GM21717 (cell line): ENCODE results near the gene ANKUB1.
"Not testable (repeated sequence)": the region's sequence is repeated elsewhere in the genome, so short reads cannot be mapped to it uniquely, and the experiment has no call there.

Experiments used
- ATAC-seq: cut with Tn5 transposase; IDR thresholded peaks from one replicate; pipeline ENCODE4 v1.9.1; 2021; ENCODE audit warnings: mild to moderate bottlenecking, moderate library complexity; ENCODE audit not compliant: unreplicated experiment

The ANKUB1 gene, protein sequence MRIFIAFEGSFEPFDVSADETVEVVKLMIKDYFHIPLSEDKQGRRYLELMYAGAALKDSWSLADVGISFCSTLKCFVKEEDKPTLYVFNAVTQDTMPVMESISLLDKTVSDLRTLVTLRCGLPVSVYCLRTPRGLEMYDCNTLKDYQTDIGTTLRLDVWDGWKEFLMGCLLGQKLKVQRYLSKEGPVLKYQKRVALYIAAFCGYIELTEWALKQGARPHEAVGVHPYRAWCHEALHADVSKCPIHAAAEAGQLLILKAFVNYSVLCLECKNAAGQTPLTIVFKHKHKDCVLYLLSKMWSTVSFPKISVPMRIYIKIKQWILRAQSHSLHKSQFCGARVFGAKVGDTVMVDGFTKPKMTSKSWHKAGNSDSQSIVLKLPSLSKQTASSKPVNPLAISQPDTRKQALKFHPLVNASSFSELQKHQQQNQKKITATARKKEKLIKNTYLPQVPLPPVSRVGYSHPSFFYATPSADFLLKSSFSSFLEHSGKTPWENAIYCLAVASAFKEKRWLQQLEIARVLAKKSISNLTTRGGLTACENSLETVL

DNA sequence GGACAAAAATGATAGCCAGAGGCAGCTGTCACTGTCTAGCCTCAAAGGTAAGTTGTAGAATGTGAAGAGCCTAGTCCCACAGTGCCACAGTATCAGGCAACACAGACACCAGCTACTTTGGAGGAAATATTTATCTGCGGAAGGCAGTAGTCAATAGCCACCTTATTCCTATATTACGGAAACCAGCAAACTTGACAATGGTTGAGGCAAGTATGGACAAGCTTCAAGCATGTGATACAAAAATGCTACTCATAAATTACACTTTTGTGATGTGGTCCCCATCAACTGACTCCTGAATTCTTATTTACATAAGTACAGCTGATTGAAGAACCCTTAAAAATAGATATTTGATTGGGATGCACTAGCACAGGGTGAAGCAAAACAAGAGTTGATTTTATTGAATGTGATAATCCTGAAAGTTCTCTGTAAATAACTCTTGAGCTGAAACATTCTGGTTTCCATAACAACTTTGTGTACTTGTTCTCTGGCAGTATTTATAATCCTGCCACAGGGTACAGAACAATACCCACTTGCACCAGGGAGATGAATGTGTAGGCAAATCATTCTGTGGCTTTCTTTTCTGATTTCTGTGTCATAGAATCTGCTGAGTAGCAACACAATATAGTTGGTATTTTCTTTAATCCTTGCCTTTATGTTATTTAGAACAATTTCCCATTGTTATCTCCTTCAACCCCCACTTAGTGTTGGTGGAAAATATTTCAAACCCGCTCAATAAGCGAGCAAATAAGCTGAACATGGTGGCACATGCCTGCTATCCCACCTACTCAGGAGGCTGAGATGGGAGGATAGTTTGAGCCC, at the start of gene ANKUB1:
TSS of gene ANKUB1 (minus strand) at position 103 of the 819 bp plus-strand sequence. CDS start 188 bp downstream, outside the sequence.
- ATAC-seq = no peak

DNA sequence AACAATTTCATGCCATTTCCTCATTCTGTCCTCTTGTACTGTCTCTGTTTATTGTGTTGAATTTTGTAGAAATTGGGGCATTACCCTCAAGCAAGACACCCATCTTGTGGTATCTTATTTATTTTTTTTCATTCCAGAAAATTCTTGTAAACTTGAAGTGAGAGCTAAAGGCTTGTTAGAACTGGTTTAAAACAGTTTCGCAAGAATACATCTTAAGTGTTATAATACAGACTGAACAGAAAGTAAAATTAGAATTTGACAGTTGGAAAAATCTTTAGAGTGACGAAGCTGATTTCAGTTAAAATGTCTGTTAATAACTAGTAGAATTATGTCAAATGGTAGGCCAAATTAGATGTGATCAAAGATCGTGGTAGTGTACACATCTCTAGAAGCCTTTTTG, 47.5 kb upstream of the ANKUB1 start:
- no peak for ATAC-seq

DNA sequence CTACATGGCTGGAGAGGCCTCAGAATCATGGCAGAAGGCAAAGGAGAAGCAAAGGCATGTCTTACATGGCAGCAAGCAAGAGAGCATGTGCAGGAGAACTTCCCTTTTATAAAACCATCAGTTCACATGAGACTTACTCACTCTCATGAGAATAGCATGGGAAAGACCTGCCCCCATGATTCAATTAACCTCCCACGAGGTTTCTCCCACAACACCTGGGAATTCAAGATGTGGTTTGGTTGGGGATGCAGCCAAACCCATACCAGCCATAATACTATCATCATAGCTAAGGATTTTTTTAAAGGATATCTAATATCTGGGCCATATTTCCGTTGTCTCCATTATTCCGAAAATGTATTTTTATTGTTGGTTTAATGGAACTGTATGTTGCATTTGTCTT, 47.1 kb upstream of the ANKUB1 start:
- ATAC-seq = not testable (repeated sequence)

DNA sequence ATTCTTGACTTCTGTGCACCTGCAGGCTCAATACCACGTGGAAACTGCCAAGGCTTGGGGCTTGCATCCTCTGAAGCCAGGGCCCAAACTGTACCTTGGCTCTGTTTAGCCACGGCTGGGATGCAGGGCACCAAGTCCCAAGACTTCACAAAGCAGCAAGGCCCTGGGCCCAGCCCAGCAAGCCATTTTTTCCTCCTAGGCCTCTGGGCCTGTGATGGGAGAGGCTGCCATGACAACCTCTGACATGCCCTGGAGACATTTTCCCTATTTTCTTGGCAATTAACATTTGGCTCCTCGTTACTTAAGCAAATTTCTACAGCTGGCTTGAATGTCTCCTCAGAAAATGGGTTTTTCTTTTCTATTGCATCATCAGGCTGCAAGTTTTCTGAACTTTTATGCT, 46.1 kb upstream of the ANKUB1 start:
- not testable (repeated sequence) for ATAC-seq

DNA sequence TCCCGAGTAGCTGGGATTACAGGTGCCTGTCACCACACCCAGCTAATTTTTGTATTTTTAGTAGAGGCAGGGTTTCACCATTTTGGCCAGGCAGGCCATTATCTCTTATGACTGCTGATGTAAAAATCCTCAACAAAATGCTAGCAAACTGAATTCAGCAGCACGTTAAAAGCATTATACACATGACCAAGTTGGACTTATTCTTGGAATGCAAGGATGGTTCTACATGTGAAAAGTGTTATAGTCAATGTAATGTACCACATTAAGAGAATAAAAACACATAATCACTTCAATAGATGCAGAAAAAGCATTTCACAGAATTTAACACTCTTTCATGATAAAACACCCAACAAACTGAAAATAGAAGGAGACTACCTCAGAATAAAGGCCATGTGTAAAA, 40.9 kb upstream of the ANKUB1 start:
- no peak for ATAC-seq

DNA sequence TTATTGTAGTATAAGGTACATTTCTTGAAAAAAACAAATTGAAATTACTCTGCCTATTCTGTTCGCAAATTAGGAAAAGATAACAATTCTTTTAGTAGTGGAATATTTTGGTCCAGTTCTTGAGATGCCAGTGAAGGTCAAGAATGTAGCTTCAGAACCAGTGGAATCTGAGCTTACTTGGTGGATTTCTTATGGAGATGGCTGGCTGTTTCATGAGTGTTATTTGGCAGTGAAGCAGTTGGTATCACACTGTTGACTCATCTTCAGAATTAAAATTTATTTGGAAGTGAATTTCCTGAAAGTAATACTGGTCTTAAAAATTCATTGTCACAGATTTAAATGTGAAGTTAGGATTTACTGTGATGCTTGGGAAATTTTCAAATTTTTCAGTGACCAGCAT, 39.7 kb upstream of the ANKUB1 start:
- ATAC-seq = no peak

DNA sequence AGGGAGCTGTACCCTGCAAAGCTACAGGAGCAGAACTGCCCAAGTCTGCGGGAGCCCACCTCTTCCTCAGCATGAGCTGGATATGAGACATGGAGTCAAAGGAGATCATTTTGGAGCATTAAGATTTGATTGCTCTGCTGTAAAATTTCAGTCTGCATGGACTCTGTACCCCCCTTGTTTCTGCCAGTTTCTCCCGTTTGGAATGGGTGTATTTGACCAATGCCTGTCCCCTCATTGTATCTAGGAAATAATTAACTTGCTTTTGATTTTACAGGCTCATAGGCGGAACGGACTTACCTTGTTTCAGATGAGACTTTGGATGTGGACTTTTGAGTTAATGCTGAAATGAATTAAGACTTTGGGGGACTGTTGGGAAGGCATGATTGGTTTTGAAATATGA, 39.0 kb upstream of the ANKUB1 start:
- no peak for ATAC-seq

DNA sequence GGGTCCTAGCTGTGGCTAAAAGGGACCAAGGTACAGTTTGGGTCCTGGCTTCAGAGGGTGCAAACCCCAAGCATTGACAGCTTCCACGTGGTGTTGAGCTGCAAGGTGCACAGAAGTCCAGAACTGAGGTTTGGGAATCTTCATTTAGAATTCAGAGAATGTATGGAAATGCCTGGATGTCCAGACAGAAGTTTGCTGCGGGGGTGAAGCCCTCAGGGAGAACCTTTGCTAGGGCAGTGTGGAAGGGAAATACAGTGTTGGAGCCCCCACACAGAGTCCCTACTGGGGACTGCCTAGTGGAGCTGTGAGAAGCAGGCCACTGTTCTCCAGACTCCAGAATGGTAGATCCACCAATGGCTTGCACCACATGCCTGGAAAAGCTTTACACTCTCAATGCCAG, 38.5 kb upstream of the ANKUB1 start:
- no peak for ATAC-seq

DNA sequence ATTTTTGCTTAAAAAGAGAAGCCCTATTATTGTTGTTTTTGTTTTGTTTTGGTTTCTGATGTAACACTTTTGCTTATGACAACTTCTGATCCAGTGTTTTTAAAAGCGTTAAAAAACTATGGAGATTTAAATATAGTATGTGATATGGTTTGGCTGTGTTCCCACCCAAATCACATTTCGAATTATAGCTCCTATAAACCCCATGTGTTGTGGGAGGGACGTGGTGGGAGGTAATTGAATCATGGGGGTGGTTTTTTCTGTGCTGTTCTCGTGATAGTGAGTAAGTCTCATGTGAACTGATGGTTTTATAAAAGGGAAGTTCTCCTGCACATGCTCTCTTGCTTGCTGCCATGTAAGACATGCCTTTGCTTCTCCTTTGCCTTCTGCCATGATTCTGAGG, 37.3 kb upstream of the ANKUB1 start:
- ATAC-seq = not testable (repeated sequence)

DNA sequence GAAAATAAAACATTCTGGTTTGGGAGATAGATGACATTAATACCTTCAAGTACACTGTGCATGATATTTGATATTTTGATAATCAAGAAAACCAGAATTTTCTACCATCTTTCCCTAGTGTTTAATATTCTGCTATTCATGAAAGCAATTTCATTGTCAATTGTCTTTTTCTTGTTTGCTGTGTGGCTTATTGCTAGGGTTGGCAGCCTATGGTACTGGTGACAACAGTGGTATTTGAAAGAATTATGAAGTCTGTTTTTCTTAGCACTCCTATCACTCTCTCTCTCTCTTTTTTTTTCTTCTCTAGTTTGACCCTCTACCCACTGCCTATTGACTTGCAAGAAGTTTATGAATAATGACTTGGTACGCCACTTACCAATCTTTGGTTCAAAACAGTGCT, 36.0 kb upstream of the ANKUB1 start:
- no peak for ATAC-seq

DNA sequence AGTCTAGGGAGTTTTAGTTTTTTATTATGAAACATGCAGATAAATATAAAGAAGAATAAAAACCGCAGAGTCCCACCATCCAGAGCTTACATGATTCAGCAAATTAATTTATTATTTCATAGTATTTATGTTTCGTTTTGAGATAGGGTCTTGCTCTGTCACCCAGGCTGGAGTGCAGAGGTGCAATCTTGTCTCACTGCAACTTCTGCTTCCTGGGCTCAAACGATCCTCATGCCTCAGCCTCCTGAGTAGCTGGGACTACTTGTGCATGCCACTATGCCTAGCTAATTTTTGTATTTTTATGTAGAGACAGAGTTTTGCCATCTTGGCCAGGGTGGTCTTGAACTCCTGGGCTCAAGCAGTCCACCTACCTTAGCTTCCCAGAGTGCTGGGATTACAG, 34.3 kb upstream of the ANKUB1 start:
- ATAC-seq = no peak

DNA sequence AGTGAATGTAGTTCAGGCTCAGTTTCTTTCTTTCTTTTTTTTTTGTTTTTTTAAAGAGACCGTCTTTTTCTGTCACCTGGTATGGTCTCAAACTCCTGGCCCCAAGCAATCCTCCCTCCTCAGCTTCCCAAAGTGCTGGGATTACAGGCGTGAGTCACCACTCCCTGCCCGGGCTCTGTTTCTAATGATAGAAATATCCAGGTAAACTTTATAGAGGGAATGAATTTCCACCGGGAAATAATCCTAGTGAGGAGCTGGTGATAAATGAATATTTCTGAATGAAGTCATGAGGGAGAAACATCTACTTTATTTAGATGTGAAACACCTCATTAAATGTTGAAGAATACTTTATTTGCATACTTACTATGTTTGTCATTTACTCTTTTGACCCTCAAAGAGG, 27.8 kb upstream of the ANKUB1 start:
- ATAC-seq = no peak

DNA sequence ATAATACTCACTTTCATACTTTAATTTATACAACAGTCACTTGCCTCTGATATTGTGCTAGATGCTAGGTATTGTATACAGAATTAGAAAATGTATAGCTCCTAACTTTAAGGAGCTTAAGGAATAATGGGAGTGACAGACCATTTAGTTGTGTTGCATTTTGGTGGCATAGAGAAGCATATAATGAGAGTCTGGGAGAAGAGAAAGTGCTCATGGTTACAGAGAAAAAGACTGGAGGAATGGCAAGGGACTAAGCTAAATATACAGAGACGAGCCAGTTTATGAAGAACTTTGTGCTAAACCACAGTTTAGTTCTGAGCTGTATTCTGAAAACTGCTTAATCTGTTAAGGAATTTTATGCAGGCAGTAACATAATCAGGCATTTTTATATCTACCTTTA, 27.1 kb upstream of the ANKUB1 start:
- ATAC-seq = no peak

DNA sequence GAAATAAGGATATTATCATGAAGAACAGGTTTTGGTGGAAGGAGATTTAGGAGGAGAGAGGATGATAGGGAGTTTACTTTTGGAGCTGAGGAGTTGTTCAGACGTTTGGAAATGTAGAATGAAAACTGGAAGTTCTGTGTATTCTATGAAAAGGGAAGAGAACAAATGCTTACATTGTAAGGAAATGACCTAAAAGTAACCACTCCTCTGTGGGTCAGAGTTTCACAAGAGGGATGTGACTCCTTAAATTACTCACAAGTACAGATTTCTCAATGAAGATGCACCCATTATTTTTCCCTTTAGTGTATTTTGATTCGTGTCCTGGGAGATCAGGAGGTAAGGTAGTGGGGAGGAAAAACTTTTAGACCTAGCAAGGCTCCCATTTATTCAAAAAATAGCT, 24.6 kb upstream of the ANKUB1 start:
- ATAC-seq = no peak

DNA sequence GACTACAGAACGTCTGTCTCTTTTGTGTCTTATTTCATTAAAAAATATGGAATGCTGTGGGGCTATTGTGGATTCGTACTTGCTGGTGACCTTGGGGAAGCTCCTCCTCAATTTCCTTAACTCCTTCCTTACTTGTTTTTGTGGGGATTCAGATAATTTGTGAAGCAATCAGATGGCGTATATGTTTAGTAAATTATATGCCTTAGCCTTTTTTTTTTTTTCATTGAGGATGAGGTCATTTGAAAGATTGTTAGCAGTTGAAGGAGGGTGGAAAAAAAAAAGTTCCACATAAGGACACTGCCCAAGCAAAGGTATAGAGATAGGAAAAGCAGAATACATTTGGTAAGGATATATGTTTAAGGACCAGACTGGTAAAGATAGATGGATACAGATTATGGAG, 24.0 kb upstream of the ANKUB1 start:
- ATAC-seq = no peak

DNA sequence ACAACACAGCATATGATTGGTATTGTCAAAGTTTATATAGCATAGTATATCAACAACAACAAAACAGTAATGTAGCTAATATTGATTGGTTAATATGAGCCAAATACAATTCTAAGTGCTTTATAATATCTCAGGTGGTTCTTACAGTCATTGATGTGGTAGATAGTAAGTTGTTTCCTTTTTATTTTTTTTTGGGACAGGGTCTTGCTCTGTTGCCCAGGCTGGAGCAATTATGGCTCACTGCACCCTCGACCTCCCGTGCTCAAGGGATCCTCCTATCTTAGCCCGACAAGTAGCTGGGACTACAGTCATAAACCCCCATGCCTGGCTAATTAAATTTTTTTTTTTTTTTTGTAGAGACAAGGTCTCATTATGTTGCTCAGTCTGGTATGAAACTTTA, 23.4 kb upstream of the ANKUB1 start:
- no peak for ATAC-seq

DNA sequence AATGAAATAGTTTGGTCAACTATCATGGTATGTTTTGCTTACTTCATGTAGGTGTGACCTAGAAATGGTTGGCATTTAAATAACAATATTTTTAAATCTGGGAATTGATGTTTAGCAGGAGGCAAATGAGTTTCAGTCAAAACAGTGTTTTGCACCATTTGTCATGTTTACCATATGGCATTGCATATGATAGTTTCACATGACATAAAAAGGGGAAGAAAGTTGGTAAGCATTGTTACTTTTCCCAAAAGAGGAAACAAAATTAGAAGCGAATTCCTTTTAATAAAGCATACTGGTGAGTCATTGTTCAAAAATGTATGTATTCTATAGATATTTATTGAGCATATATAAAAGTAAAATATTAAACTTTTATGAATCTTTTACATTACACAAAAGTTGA, 23.0 kb upstream of the ANKUB1 start:
- ATAC-seq = no peak

DNA sequence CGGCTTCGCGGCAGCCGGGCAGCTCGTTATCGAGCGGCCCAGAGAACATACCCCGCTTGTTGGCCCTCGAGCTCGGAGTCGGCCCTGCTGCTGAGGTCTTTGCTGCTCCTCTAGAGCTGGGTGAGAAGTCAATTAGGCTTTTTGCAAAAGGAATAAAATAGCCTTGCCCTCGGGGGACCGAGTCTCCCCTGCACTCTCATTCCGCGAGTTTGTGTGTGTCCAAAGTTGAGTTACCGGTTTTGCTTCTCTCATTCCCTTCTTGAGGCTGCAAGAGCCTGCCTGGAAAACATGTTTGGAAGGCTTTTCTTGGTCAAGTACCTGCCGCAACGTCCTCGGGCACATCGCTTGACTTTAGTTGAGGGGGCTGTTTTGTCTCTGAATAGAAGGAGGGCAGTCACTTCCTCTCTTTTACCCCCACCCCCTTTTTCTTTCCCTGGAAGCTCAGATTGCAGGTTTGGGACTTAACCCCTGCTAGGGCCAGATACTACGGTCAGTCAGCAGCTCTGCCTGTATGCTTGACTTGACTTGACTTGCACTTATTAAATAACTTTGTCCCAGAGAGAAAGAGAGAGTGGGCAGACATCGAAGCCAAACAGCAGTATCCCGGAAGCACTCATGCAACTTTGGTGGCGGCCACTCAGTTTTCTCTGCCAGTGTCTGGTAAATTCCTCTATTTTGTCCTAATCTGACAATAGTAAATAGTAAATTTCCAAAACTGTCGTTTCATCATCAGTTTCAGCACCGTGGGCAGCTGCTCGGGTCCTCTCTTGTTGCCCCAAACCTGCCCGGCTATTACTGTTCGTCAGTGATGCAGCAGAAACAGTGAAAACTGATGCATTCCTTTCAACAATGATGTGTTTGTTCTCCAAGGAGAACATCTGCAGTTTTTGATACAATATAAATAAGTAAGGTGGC, 21.3 kb upstream of the ANKUB1 start:
- ATAC-seq = peak; percentile 23

DNA sequence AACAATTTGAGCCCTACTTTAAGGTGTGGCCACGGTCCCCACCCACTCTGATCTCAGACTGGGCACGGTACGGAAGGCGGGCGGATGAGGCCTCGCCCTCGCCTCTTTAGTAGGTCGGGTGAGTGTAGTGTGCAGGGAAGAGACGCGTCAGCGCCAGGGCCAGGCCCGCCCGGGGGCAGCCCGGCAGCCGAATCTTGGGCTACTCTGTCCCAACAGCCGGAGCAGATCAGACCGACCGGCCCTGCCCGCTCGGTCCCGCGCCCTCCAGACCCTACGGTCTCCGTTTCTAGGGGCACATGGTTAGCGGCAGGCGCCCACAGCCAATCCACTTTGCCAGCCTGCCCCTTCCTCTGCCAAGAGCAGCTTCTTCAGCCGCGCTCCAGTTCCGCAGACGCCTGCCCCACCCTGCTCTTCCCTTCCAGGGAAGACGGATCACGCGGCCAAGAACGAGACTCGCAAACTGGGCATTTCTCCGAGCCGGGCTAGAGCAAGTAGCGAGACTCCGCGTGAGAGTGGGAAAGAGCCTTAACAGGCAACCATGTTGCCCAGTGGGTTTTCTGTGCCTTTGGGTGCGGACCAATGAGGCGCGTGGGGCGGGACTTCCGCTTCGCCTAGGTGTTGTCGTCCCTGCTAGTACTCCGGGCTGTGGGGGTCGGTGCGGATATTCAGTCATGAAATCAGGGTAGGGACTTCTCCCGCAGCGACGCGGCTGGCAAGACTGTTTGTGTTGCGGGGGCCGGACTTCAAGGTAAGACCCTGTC, 20.4 kb upstream of the ANKUB1 start, which contains the start of gene RNF13:
TSS of gene RNF13 (plus strand) at position 610 of the 761 bp plus-strand sequence. CDS start 32,812 bp downstream, outside the sequence.
- peak; percentile 94 for ATAC-seq

DNA sequence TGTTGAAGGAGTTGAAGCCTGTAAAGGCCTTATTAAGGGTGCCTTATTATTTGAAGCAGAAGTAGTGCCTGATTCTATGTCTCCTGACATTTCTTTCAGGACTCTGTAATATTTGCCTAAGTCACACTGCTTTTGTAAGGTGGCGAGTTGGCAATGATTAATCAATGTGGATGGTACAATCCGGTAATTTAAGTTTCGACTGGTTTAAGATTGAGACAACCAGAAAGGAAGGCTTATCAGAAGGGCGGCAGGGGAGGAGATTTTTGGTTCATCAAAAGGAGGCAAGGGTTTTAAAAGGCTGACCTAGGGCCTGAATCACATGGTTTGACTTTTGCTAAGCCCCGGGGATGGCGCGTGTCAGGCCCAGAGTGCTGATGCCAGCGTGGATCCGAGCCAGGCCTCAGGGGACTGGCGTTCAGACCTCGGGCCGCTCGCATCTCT, 19.8 kb upstream of the ANKUB1 start:
- ATAC-seq = no peak
